ENCODE measurements around the gene ROPN1B. TPM values are rescaled to one million over a fixed set of nuclear protein-coding genes. Genes with fewer than 3 reads are reported as not detected.

Gene ROPN1B
- total RNA-seq, 1 donor from 2014 or later = 0.53 TPM

- DNase-seq (ENCODE audit: extremely low spot score, unreplicated experiment) = no peak
- peak overlapping the region; percentile 60 for H3K4me3 Mint-ChIP-seq
- H3K4me1 Mint-ChIP-seq (ENCODE audit: unreplicated experiment) = no peaks in the 10 kb centered on the region
- H3K9me3 Mint-ChIP-seq = peaks cover 4% of the 10 kb centered on the region
- no peak for TF ChIP-seq CTCF (conservative IDR thresholded peaks at IDR 0.05)
- H3K27me3 Mint-ChIP-seq = peaks cover 29% of the 10 kb centered on the region
- H3K36me3 Mint-ChIP-seq = no peaks in the 10 kb centered on the region
- no peak overlapping the region for H3K27ac Mint-ChIP-seq
These were observed 11.1 kb upstream of the ROPN1B start for GRCh38 chr3:125957674-125958510.

GRCh38 chr3:125958511-125959316 lies 10.3 kb upstream of the ROPN1B start:
- H3K36me3 Mint-ChIP-seq = no peaks in the 10 kb centered on the region
- no peak overlapping the region for H3K27ac Mint-ChIP-seq
- H3K4me1 Mint-ChIP-seq (ENCODE audit: unreplicated experiment) = no peaks in the 10 kb centered on the region
- no peak for DNase-seq (ENCODE audit: extremely low spot score, unreplicated experiment)
- peak overlapping the region; percentile 60 for H3K4me3 Mint-ChIP-seq
- peaks cover 29% of the 10 kb centered on the region for H3K27me3 Mint-ChIP-seq
- TF ChIP-seq CTCF (conservative IDR thresholded peaks at IDR 0.05) = no peak
- peaks cover 4% of the 10 kb centered on the region for H3K9me3 Mint-ChIP-seq

- peaks cover 36% of the 10 kb centered on the region for H3K27me3 Mint-ChIP-seq
- no peak overlapping the region for H3K4me3 Mint-ChIP-seq
- TF ChIP-seq CTCF (conservative IDR thresholded peaks at IDR 0.05) = no peak
- no peak overlapping the region for H3K27ac Mint-ChIP-seq
- no peaks in the 10 kb centered on the region for H3K4me1 Mint-ChIP-seq (ENCODE audit: unreplicated experiment)
- H3K36me3 Mint-ChIP-seq = no peaks in the 10 kb centered on the region
- peaks cover 4% of the 10 kb centered on the region for H3K9me3 Mint-ChIP-seq
- peak; percentile 68 for DNase-seq (ENCODE audit: extremely low spot score, unreplicated experiment)
These were observed 9.5 kb upstream of the ROPN1B start for GRCh38 chr3:125959317-125960065.

- H3K27me3 Mint-ChIP-seq = peaks cover 35% of the 10 kb centered on the region
- peak; percentile 66 for DNase-seq (ENCODE audit: extremely low spot score, unreplicated experiment)
- peak overlapping the region; percentile 44 for H3K4me3 Mint-ChIP-seq
- no peak for TF ChIP-seq CTCF (conservative IDR thresholded peaks at IDR 0.05)
- peaks cover 4% of the 10 kb centered on the region for H3K9me3 Mint-ChIP-seq
- H3K36me3 Mint-ChIP-seq = no peaks in the 10 kb centered on the region
- no peak overlapping the region for H3K27ac Mint-ChIP-seq
- no peaks in the 10 kb centered on the region for H3K4me1 Mint-ChIP-seq (ENCODE audit: unreplicated experiment)
These were observed 8.9 kb upstream of the ROPN1B start for GRCh38 chr3:125960066-125960424.

- no peak for TF ChIP-seq CTCF (conservative IDR thresholded peaks at IDR 0.05)
- no peaks in the 10 kb centered on the region for H3K4me1 Mint-ChIP-seq (ENCODE audit: unreplicated experiment)
- no peaks in the 10 kb centered on the region for H3K36me3 Mint-ChIP-seq
- peaks cover 4% of the 10 kb centered on the region for H3K9me3 Mint-ChIP-seq
- no peak overlapping the region for H3K27ac Mint-ChIP-seq
- DNase-seq (ENCODE audit: extremely low spot score, unreplicated experiment) = no peak
- H3K27me3 Mint-ChIP-seq = peaks cover 29% of the 10 kb centered on the region
- H3K4me3 Mint-ChIP-seq = peak overlapping the region; percentile 44
These were observed 8.3 kb upstream of the ROPN1B start for GRCh38 chr3:125960456-125961288.

Data from type B pancreatic cell (in vitro differentiated cells).